GM12873 (cell line): Measurements from ENCODE around the gene SERPINE1.

Experiments used
- CTCF ChIP-seq: IDR thresholded peaks from 2 replicates; pipeline ENCODE4 v1.5.1; 2012; ENCODE audit warnings: low read depth, mild to moderate bottlenecking, moderate library complexity, low read length, control low read depth; ENCODE audit not compliant: insufficient read depth; ENCODE audit errors: missing control alignments

SERPINE1 gene

DNA sequence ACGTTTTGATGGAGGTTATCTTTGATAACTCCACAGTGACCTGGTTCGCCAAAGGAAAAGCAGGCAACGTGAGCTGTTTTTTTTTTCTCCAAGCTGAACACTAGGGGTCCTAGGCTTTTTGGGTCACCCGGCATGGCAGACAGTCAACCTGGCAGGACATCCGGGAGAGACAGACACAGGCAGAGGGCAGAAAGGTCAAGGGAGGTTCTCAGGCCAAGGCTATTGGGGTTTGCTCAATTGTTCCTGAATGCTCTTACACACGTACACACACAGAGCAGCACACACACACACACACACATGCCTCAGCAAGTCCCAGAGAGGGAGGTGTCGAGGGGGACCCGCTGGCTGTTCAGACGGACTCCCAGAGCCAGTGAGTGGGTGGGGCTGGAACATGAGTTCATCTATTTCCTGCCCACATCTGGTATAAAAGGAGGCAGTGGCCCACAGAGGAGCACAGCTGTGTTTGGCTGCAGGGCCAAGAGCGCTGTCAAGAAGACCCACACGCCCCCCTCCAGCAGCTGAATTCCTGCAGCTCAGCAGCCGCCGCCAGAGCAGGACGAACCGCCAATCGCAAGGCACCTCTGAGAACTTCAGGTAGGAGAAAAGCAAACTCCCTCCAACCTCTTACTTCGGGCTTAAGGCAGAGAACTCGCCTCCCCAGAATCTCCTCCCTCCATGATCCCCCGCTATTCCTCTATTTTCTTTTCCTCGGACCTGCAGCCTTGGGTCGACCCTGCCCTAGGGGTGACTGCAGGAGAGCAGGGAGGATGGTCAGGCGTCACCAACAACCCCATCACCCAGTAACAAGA is at the start of gene SERPINE1:
SERPINE1 (plus strand) TSS at position 454 of the 809 bp plus-strand sequence. CDS start 1,290 bp downstream, outside the sequence.
- peak; percentile 44 for TF ChIP-seq CTCF

DNA sequence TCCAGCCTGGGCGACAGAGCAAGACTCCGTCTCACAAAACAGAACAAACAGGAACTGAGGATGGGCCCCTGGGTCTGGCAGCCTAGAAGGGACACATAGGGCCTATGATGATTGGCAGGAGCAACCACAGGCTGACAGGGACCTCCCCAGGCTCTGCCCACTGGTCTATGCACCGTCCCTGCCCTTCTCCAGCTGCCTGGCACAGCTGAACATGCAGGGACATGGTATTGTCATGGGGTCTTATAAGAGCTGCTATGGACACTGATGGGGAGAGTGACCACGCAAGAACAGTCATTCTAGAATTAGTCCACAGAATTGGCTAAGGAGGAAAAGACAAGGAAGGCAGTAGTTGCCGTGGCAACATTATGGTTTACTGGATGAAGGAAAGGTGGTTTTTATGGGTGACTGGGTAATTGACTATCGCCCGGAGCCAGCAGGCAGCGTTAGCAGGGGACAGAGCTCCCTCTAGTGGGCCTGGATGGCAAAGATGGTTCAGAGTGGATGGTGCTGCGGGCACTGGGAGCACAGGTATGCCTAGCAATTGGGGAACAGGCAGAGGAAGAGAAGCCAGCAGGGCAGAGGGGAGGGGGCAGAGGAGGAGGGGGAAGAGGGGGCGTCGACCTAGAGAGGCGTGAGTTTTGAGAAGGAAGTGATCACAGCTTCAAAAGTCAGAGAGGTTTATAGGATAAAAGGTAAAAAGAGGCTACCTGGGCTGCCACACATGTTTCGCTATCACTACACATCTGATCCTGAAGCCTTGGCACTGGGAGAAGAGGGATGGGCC is 49.4 kb upstream of the SERPINE1 start:
- TF ChIP-seq CTCF, result peak; percentile 97

- TF ChIP-seq CTCF, result no peak
Observed at GRCh38 chr7:101081432-101081831, 45.5 kb upstream of the SERPINE1 start.

- no peak for TF ChIP-seq CTCF
Observed at GRCh38 chr7:101084865-101085161, 42.1 kb upstream of the SERPINE1 start.

- TF ChIP-seq CTCF, result no peak
Observed at GRCh38 chr7:101085162-101085964, 41.5 kb upstream of the SERPINE1 start, which contains the start of gene TRIM56. TRIM56 (plus strand) TSS chr7:101085481; CDS start chr7:101087313, 1,832 bp downstream.

DNA sequence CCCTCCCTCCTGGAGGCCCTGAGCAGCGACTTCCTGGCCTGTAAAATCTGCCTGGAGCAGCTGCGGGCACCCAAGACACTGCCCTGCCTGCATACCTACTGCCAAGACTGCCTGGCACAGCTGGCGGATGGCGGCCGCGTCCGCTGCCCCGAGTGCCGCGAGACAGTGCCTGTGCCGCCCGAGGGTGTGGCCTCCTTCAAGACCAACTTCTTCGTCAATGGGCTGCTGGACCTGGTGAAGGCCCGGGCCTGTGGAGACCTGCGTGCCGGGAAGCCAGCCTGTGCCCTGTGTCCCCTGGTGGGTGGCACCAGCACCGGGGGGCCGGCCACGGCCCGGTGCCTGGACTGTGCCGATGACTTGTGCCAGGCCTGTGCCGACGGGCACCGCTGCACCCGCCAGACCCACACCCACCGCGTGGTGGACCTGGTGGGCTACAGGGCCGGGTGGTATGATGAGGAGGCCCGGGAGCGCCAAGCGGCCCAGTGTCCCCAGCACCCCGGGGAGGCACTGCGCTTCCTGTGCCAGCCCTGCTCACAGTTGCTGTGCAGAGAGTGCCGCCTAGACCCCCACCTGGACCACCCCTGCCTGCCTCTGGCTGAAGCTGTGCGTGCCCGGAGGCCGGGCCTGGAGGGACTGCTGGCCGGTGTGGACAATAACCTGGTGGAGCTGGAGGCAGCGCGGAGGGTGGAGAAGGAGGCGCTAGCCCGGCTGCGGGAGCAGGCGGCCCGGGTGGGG is 39.4 kb upstream of the SERPINE1 start:
- TF ChIP-seq CTCF, result no peak
